Liver (tissue), 3 donors: Measurements from ENCODE around the gene CBX8.

Experiments
- ATF3 ChIP-seq: IDR thresholded peaks from 2 replicates; pipeline ENCODE4 v1.6.1; 2016; ENCODE audit warnings: antibody characterized with exemption
- CTCF ChIP-seq: fragments of 150-350 bp; IDR thresholded peaks from 2 replicates; pipeline ENCODE4 v1.5.1; 2017; ENCODE audit warnings: improper control_type of control experiment, low read depth, low read length; ENCODE audit not compliant: missing input control
- EGR1 ChIP-seq, 2 donors: IDR thresholded peaks; 2 replicates each; pipeline ENCODE4 v1.6.1; 2016 to 2018; ENCODE audit warnings: antibody characterized with exemption in 2 of 2, low read depth in 2 of 2
- HNF4A ChIP-seq, 2 donors: conservative IDR thresholded peaks; 2 replicates each; pipeline ENCODE4 v1.6.1; 2016; ENCODE audit warnings: antibody characterized with exemption in 2 of 2, mild to moderate bottlenecking in 2 of 2
- NR2F2 ChIP-seq: IDR thresholded peaks from 2 replicates; pipeline ENCODE4 v1.6.1; 2016; ENCODE audit warnings: antibody characterized with exemption
- RAD21 ChIP-seq, 2 donors: IDR thresholded peaks; 2 replicates each; pipeline ENCODE4 v1.6.1; 2016; ENCODE audit warnings: antibody characterized with exemption in 2 of 2, mild to moderate bottlenecking in 2 of 2
- REST ChIP-seq: IDR thresholded peaks from 2 replicates; pipeline ENCODE4 v1.6.1; 2016; ENCODE audit warnings: antibody characterized with exemption, mild to moderate bottlenecking
- SP1 ChIP-seq: IDR thresholded peaks from 2 replicates; pipeline ENCODE4 v1.6.1; 2018; ENCODE audit warnings: antibody characterized with exemption, mild to moderate bottlenecking
- TAF1 ChIP-seq: conservative IDR thresholded peaks from 2 replicates; pipeline ENCODE4 v1.6.1; 2016; ENCODE audit warnings: antibody characterized with exemption, mild to moderate bottlenecking
- YY1 ChIP-seq: IDR thresholded peaks from 2 replicates; pipeline ENCODE4 v1.6.1; 2016; ENCODE audit warnings: antibody characterized with exemption, mild to moderate bottlenecking
- donor health status: healthy.
- donor health status: healthy.

GRCh38 chr17:79779084-79779529 is 17.8 kb downstream of the CBX8 start:
- TF ChIP-seq CTCF, result no peak
- no peak for TF ChIP-seq TAF1
- no peak for TF ChIP-seq ATF3
- no peak for TF ChIP-seq REST
- TF ChIP-seq YY1, result no peak
- no peak for TF ChIP-seq RAD21 (IDR thresholded peaks at IDR 0.05)
- TF ChIP-seq NR2F2, result no peak
- TF ChIP-seq EGR1 (IDR thresholded peaks at IDR 0.05; ENCODE audit: low read depth in 2 of 2), result no peak
- no peak for TF ChIP-seq HNF4A (conservative IDR thresholded peaks at IDR 0.05)
- no peak for TF ChIP-seq SP1
